D721Med (cell line): ENCODE data around the gene LIF.

ENCODE experiments used
- DNase-seq: peaks from one replicate; pipeline ENCODE4 v3.0.0; 2011; ENCODE audit warnings: low spot score; ENCODE audit not compliant: insufficient read length
- FAIRE-seq: peaks from 2 replicates; lab custom pipeline; 2011; peaks lifted over from hg19 to GRCh38; lab: Jason Lieb, UNC
- TF ChIP-seq, protein P1 (sequence below): IDR thresholded peaks from 2 replicates; pipeline ENCODE4 v1.5.1; 2012; ENCODE audit warnings: mild to moderate bottlenecking, control low read depth; ENCODE audit not compliant: insufficient read depth; ENCODE audit errors: missing control alignments

LIF gene

DNA sequence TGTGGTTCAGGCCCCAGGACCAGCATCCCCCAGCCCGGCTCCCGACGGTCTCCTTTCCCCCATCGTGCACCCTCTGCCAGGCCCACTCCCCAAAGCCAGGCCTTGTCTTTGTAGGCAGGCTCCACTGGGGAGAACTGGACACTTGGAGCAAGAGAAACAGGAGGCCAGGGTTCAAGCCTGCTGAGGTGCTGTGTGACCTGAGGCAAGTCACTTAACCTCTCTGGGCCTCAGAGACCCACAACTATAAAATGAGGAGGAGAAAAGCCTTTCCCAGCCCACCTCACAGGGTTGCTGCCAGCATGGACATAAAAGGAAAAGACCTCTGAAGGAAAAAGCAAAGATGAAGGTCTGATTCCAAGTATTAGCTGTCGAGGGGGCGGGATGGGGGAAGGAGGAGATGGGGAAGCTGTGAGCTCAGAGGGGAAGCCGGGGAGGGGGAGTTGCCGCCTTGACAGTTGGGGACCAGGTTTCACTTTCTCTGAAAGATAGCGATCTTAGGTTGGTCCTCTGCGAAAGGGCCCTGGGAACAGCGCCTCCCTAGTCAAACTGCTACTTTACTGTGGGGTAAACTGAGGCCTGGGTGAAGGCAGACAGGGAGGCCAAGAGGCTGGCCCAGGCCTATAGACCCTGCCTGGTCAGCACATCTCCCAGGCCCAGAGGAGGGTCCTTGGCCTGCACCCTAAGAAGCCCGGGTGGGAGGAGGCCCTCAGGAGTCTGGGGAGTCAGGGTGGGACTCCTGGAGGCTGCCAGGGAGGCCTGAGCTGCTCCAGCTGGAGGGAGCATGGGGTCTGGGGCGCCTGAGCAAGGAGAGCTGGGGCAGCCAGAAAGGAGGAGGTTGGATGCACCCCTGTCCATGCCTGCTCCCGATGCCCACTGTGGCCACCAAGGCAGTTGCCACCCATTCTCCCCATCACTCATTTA, 21.1 kb upstream of the LIF start:
- FAIRE-seq, result no peak
- DNase-seq, result no peak
- TF ChIP-seq, protein P1, sequence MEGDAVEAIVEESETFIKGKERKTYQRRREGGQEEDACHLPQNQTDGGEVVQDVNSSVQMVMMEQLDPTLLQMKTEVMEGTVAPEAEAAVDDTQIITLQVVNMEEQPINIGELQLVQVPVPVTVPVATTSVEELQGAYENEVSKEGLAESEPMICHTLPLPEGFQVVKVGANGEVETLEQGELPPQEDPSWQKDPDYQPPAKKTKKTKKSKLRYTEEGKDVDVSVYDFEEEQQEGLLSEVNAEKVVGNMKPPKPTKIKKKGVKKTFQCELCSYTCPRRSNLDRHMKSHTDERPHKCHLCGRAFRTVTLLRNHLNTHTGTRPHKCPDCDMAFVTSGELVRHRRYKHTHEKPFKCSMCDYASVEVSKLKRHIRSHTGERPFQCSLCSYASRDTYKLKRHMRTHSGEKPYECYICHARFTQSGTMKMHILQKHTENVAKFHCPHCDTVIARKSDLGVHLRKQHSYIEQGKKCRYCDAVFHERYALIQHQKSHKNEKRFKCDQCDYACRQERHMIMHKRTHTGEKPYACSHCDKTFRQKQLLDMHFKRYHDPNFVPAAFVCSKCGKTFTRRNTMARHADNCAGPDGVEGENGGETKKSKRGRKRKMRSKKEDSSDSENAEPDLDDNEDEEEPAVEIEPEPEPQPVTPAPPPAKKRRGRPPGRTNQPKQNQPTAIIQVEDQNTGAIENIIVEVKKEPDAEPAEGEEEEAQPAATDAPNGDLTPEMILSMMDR, result no peak

- FAIRE-seq, result no peak
- DNase-seq, result no peak
- TF ChIP-seq, protein P1, result no peak
Measured at GRCh38 chr22:30266445-30267381, 20.2 kb upstream of the LIF start, which contains the start of gene OSM. Gene OSM (minus strand): TSS chr22:30266851. CDS start chr22:30266799, 52 bp downstream.

- FAIRE-seq, result no peak
- DNase-seq, result no peak
- TF ChIP-seq, protein P1, result no peak
Measured at GRCh38 chr22:30265823-30266444, 19.4 kb upstream of the LIF start.

- DNase-seq (no peak), FAIRE-seq (no peak)
- TF ChIP-seq, protein P1, result no peak
Measured at GRCh38 chr22:30265131-30265720, 18.7 kb upstream of the LIF start.

GRCh38 chr22:30263883-30264282, 17.3 kb upstream of the LIF start:
- FAIRE-seq (no peak), DNase-seq (no peak)
- TF ChIP-seq, protein P1, result no peak

GRCh38 chr22:30262917-30263741, 16.6 kb upstream of the LIF start:
- FAIRE-seq, result no peak
- DNase-seq, result peak; percentile 44
- TF ChIP-seq, protein P1, result peak; percentile 67
